Activated naive CD8-positive, alpha-beta T cell treated with anti-CD3 and anti-CD28 coated beads, Interleukin-2, amount 50 U/mL, for 24 hours (primary cell): ENCODE measurements around the gene ABCG1.
A peak's percentile ranks its signal among the peaks of the same experiment; 100 is the strongest.

ENCODE experiments used
- ATAC-seq: fragments of 150-1000 bp; cut with Tn5 transposase; one replicate; pipeline ENCODE4 v1.10.0; 2021
- DNase-seq: peaks from one replicate; pipeline ENCODE4 v3.0.0; 2021
- H3K27ac Mint-ChIP-seq: one replicate; pipeline ENCODE4 v1.8.0; 2021; ENCODE audit warnings: mild to moderate bottlenecking, mixed read lengths
- H3K27me3 Mint-ChIP-seq: one replicate; pipeline ENCODE4 v1.8.0; 2021; ENCODE audit warnings: mixed read lengths
- H3K36me3 Mint-ChIP-seq: one replicate; pipeline ENCODE4 v1.8.0; 2021; ENCODE audit warnings: low read depth, mixed read lengths
- H3K4me1 Mint-ChIP-seq: one replicate; pipeline ENCODE4 v1.8.0; 2021; ENCODE audit warnings: mixed read lengths
- H3K4me3 Mint-ChIP-seq: one replicate; pipeline ENCODE4 v1.8.0; 2021; ENCODE audit warnings: mild to moderate bottlenecking, moderate library complexity, mixed read lengths
- H3K9me3 Mint-ChIP-seq: one replicate; pipeline ENCODE4 v1.8.0; 2021; ENCODE audit warnings: mixed read lengths

The ABCG1 gene

DNA sequence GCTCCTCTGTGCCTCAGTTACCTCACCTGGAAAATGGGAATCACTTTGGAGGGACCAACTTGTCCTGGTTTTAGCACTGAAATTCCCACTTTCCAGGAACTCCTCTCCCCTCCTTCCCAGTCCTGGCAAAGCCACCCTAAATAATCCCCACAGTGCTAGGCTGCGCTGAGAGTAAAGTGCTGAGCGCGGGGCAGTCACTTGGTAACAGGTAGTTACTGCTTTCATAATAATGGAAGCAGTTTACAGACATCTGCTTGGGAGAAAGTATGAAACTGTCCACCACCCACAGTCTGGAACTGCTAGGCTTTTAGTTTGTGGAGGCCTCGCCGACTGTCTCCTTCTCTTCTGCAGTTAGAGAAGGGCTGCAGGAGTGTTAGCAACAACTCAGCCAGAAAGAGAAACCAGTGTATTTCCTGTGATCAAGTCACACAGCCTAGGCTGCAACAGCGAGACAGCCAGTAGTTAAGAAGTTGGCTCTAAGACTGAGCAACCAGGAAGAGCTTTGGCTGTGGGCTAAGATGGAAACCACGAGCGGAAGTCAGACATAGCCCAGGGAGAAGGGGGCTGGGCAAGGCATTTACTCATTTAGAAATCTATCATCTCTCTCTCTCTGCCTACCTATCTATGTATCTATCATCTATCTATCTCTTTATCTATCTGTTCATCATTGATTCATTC, 30.8 kb upstream of the ABCG1 start:
- H3K4me1 Mint-ChIP-seq, result peaks cover 71% of the 10 kb centered on the region
- peak overlapping the region; percentile 91 for H3K27ac Mint-ChIP-seq
- H3K27me3 Mint-ChIP-seq, result no peaks in the 10 kb centered on the region
- H3K9me3 Mint-ChIP-seq, result peaks cover 7% of the 10 kb centered on the region
- H3K36me3 Mint-ChIP-seq, result peaks cover 5% of the 10 kb centered on the region
- peak; percentile 94 for ATAC-seq
- DNase-seq, result peak; percentile 70
- H3K4me3 Mint-ChIP-seq, result peak overlapping the region; percentile 66

DNA sequence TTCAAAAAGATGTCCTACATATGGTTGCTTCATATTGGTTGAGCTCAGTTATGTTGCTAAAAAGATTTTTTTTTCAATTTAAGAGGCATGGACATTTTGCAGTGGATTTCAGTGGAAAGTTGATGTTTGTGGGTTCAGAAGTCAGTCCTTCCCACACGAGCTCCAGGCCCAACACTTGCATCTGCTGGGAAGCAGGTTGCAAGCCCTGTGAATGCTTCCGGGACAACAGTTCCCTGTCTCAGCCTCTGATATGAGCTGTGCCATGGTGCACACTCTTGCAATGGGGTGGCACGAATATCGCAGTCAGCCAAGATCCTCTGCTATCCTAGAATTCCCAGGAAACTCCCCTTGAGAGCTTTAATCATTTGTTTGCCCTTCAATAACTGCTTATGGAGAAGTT, 30.3 kb upstream of the ABCG1 start:
- peaks cover 7% of the 10 kb centered on the region for H3K9me3 Mint-ChIP-seq
- H3K27ac Mint-ChIP-seq, result peak overlapping the region; percentile 91
- DNase-seq, result no peak
- no peak for ATAC-seq
- peaks cover 5% of the 10 kb centered on the region for H3K36me3 Mint-ChIP-seq
- H3K4me1 Mint-ChIP-seq, result peaks cover 77% of the 10 kb centered on the region
- H3K27me3 Mint-ChIP-seq, result no peaks in the 10 kb centered on the region
- H3K4me3 Mint-ChIP-seq, result peak overlapping the region; percentile 66

DNA sequence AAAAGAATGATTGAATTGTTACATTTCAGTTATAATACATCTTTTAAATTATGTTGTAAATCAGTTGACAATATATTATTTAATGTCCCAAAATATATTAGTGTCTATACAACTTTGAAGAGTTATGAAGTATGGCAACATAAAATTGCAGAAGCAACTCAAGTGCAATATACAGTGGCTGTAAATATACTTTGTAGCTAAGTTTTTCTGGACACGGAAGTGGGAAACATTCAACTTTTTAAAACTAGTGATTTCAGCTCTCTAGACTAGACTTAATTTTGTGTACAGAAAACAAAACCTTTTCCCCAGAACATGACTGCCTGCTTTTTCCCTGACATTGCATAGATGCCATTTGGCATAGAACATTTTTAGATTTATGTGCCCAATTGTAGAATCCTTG, 29.5 kb upstream of the ABCG1 start:
- H3K27me3 Mint-ChIP-seq, result no peaks in the 10 kb centered on the region
- peaks cover 7% of the 10 kb centered on the region for H3K9me3 Mint-ChIP-seq
- peaks cover 83% of the 10 kb centered on the region for H3K4me1 Mint-ChIP-seq
- peaks cover 5% of the 10 kb centered on the region for H3K36me3 Mint-ChIP-seq
- DNase-seq, result no peak
- no peak for ATAC-seq
- H3K27ac Mint-ChIP-seq, result no peak overlapping the region
- no peak overlapping the region for H3K4me3 Mint-ChIP-seq

- ATAC-seq, result peak; percentile 45
- H3K4me1 Mint-ChIP-seq, result peaks cover 83% of the 10 kb centered on the region
- H3K27me3 Mint-ChIP-seq, result no peaks in the 10 kb centered on the region
- peaks cover 7% of the 10 kb centered on the region for H3K9me3 Mint-ChIP-seq
- H3K27ac Mint-ChIP-seq, result no peak overlapping the region
- peaks cover 5% of the 10 kb centered on the region for H3K36me3 Mint-ChIP-seq
- DNase-seq, result no peak
- H3K4me3 Mint-ChIP-seq, result no peak overlapping the region
These were observed 29.0 kb upstream of the ABCG1 start for GRCh38 chr21:42189860-42190485.

DNA sequence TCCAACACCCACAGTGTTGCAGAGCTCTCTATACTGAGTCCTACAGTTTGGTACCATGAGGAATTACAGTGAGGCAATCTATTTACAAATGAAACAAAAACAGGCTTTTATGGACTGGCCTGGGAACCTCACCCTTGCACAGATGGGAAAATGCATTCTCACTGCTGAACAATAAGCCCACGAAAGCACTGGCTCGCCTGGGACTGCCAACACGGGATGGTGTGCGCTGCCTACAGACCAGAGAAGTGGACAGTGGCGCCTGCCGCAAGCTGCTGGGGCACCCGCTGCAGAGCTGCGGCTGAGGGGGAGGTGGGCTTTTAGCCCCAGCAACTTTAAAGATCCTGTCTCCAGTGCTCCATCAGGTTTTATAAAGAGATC, 28.5 kb upstream of the ABCG1 start:
- H3K4me1 Mint-ChIP-seq, result peaks cover 82% of the 10 kb centered on the region
- no peak overlapping the region for H3K27ac Mint-ChIP-seq
- ATAC-seq (no peak), DNase-seq (no peak)
- H3K36me3 Mint-ChIP-seq, result peaks cover 5% of the 10 kb centered on the region
- H3K9me3 Mint-ChIP-seq, result peaks cover 6% of the 10 kb centered on the region
- H3K4me3 Mint-ChIP-seq, result no peak overlapping the region
- no peaks in the 10 kb centered on the region for H3K27me3 Mint-ChIP-seq

DNA sequence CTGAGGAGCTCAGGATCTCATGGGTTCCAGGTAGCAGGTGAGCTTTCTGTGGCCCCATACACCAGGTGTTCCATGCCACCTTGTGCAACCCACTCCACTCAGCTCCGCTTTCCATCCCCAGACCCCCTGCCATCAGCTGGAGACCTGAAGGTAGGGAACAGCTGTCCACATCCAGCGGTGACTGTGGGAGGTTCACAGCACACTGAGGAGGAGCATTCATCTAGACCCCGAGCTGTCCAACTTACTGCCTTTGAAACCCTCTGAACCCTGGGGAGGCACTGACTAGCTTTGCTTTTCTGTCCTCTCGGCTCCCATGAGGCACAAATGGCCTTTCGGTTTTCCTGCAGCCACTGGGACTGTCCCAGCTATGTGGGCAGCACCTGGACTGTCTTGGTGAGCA, 27.9 kb upstream of the ABCG1 start:
- DNase-seq (no peak), ATAC-seq (no peak)
- Mint-ChIP-seq H3K9me3 (no peaks in the 10 kb centered on the region), H3K27me3 (no peaks in the 10 kb centered on the region), H3K36me3 (peaks cover 3% of the 10 kb centered on the region), H3K4me1 (peaks cover 77% of the 10 kb centered on the region), H3K27ac (no peak overlapping the region), H3K4me3 (no peak overlapping the region)

GRCh38 chr21:42191696-42192595, 27.0 kb upstream of the ABCG1 start:
- ATAC-seq, result no peak
- no peak for DNase-seq
- H3K9me3 Mint-ChIP-seq, result no peaks in the 10 kb centered on the region
- H3K4me1 Mint-ChIP-seq, result peaks cover 68% of the 10 kb centered on the region
- no peak overlapping the region for H3K4me3 Mint-ChIP-seq
- H3K36me3 Mint-ChIP-seq, result no peaks in the 10 kb centered on the region
- H3K27ac Mint-ChIP-seq, result peak overlapping the region; percentile 10
- H3K27me3 Mint-ChIP-seq, result no peaks in the 10 kb centered on the region

GRCh38 chr21:42193131-42193671, 25.7 kb upstream of the ABCG1 start:
- Mint-ChIP-seq H3K9me3 (no peaks in the 10 kb centered on the region), H3K36me3 (no peaks in the 10 kb centered on the region), H3K27me3 (no peaks in the 10 kb centered on the region)

DNA sequence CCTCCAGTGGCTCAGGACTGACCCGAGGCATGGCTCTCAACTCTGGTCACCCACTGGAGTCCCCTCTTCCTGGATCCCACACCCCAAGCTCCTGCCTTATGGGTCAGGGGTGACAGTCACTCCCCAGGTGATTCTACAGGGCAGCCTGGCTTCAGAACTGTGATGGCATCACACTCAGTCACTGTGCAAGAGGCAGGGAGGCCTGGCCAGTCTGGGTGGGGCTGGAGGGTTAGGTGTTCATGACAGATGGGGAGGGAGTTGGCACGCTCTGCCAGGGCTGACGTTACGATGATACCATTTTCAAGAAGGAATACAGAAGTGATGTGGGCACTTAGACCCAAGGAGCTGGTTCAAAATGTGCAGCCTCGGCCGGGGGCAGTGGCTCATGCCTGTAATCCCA, 25.2 kb upstream of the ABCG1 start:
- H3K36me3 Mint-ChIP-seq, result no peaks in the 10 kb centered on the region
- peaks cover 57% of the 10 kb centered on the region for H3K4me1 Mint-ChIP-seq
- H3K9me3 Mint-ChIP-seq, result no peaks in the 10 kb centered on the region
- ATAC-seq (no peak), DNase-seq (no peak)
- no peaks in the 10 kb centered on the region for H3K27me3 Mint-ChIP-seq
- H3K27ac Mint-ChIP-seq, result peak overlapping the region; percentile 80
- H3K4me3 Mint-ChIP-seq, result no peak overlapping the region

More at GRCh38 chr21:42193131-42193671, 25.7 kb upstream of the ABCG1 start:
- ATAC-seq, result peak; percentile 70
- H3K4me3 Mint-ChIP-seq, result no peak overlapping the region
- peak; percentile 68 for DNase-seq
- H3K27ac Mint-ChIP-seq, result peak overlapping the region; percentile 80
- peaks cover 59% of the 10 kb centered on the region for H3K4me1 Mint-ChIP-seq

- no peaks in the 10 kb centered on the region for H3K36me3 Mint-ChIP-seq
- DNase-seq (no peak), ATAC-seq (no peak)
- no peaks in the 10 kb centered on the region for H3K27me3 Mint-ChIP-seq
- no peaks in the 10 kb centered on the region for H3K9me3 Mint-ChIP-seq
- H3K27ac Mint-ChIP-seq, result no peak overlapping the region
- H3K4me3 Mint-ChIP-seq, result no peak overlapping the region
- H3K4me1 Mint-ChIP-seq, result peaks cover 59% of the 10 kb centered on the region
These were observed 24.1 kb upstream of the ABCG1 start for GRCh38 chr21:42194863-42195262.

DNA sequence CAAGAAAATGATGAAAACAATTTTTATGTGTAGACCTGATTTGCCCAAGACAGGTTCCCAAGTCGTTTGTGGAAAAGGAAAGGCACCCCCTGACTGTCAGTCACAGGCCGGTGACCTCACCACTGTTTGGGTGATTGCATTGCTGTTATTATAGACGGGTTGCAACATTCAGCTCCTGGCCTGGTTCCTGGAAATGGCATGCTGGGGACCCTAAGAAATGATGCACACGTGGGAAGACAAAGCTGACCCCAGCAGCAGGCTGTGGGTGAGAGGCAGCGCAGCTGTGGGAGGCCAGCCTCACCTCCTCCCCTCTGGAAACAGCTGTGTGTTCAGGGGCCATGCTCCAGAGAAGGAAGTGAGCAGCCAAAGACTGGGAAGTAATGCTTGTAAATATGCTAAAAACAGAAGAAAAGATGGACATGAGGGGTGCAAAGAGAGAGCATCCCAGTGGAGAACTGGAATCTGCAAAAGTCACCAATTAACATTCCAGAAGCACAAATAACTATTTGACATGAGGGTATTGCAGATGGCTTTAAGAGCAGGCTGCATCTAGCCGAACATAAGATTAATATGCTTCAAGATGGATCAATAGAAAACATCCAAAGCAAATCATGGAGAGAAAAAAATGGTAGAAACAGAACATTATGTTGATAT, 23.4 kb upstream of the ABCG1 start:
- Mint-ChIP-seq H3K4me3 (no peak overlapping the region), H3K4me1 (peaks cover 59% of the 10 kb centered on the region), H3K9me3 (no peaks in the 10 kb centered on the region), H3K36me3 (no peaks in the 10 kb centered on the region), H3K27ac (no peak overlapping the region), H3K27me3 (no peaks in the 10 kb centered on the region)
- DNase-seq, result no peak
- no peak for ATAC-seq

- DNase-seq (no peak), ATAC-seq (peak; percentile 60)
- H3K4me3 Mint-ChIP-seq, result no peak overlapping the region
- H3K27me3 Mint-ChIP-seq, result no peaks in the 10 kb centered on the region
- H3K9me3 Mint-ChIP-seq, result no peaks in the 10 kb centered on the region
- no peaks in the 10 kb centered on the region for H3K36me3 Mint-ChIP-seq
- peaks cover 48% of the 10 kb centered on the region for H3K4me1 Mint-ChIP-seq
- H3K27ac Mint-ChIP-seq, result peak overlapping the region; percentile 13
These were observed 19.7 kb upstream of the ABCG1 start for GRCh38 chr21:42198929-42199867.

- ATAC-seq, result peak; percentile 35
- H3K4me1 Mint-ChIP-seq, result peaks cover 46% of the 10 kb centered on the region
- H3K27ac Mint-ChIP-seq, result no peak overlapping the region
These were observed 19.0 kb upstream of the ABCG1 start for GRCh38 chr21:42199868-42200463.

More at GRCh38 chr21:42199868-42200463, 19.0 kb upstream of the ABCG1 start:
- no peaks in the 10 kb centered on the region for H3K27me3 Mint-ChIP-seq
- H3K4me3 Mint-ChIP-seq, result no peak overlapping the region
- no peak for DNase-seq
- no peaks in the 10 kb centered on the region for H3K36me3 Mint-ChIP-seq
- no peaks in the 10 kb centered on the region for H3K9me3 Mint-ChIP-seq
